ENCODE measurements around the gene PKN1. TPM values are rescaled to one million over a fixed set of nuclear protein-coding genes. Genes with fewer than 3 reads are reported as not detected.

PKN1 gene
- total RNA-seq, 1 donor = 118 TPM

DNA sequence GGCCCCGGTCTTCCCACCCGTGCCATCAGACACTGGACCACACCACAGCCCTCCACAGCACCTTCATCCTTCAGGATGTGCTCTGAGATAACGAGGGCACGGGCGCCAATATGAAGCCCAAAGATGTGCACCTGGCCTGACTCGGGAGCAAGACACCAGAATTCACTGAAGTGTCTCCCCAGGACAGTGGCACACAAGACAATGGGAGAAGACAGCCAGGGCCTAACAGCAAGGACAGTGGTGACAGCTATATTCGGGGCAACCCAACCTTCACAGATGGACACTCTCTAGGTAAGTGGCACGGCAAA lies 21.2 kb upstream of the PKN1 start:
- Histone ChIP-seq H3K4me1 (ENCODE audit: insufficient read depth, low read length) (peaks cover 67% of the 10 kb centered on the region), H3K27me3 (ENCODE audit: insufficient read depth, low read length) (no peaks in the 10 kb centered on the region)

DNA sequence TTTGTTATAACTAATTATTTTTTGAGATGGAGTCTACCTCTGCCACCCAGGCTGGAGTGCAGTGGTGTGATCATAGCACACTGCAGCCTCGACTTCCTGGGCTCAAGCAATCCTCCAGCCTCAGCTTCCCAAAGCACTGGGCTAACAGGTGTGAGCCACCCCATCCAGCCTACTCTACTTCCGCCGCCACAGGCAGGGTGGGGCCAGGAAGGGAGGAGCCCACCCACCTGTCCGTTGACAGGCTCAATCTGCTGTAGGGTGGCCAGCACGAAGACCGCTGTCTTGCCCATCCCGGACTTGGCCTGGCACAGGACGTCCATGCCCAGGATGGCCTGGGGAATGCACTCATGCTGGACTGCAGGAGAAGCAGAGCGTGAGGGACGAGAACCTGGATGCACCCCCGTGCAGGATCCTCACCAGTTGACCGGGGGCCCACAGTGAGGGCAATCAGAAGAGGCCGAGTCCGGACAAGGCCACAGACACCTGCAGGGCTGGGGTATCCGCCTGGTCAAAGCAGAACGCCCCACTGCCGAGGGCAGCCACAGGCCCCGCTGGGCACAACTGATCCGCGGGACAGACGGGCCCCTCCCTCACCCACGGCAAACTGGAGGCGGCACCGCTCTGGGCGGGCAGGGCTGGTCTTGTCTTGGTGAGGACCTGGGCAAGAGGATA lies 20.6 kb upstream of the PKN1 start:
- H3K27me3 ChIP-seq (ENCODE audit: insufficient read depth, low read length) = no peaks in the 10 kb centered on the region
- no peaks in the 10 kb centered on the region for H3K9me3 ChIP-seq (ENCODE audit: low read depth, low read length)
- no peak overlapping the region for H3K4me3 ChIP-seq (ENCODE audit: low read length)
- H3K4me1 ChIP-seq (ENCODE audit: insufficient read depth, low read length) = peaks cover 72% of the 10 kb centered on the region

More for the DNA sequence above, 21.2 kb upstream of the PKN1 start:
- Histone ChIP-seq H3K4me3 (ENCODE audit: low read length) (no peak overlapping the region), H3K9me3 (ENCODE audit: low read depth, low read length) (no peaks in the 10 kb centered on the region)

DNA sequence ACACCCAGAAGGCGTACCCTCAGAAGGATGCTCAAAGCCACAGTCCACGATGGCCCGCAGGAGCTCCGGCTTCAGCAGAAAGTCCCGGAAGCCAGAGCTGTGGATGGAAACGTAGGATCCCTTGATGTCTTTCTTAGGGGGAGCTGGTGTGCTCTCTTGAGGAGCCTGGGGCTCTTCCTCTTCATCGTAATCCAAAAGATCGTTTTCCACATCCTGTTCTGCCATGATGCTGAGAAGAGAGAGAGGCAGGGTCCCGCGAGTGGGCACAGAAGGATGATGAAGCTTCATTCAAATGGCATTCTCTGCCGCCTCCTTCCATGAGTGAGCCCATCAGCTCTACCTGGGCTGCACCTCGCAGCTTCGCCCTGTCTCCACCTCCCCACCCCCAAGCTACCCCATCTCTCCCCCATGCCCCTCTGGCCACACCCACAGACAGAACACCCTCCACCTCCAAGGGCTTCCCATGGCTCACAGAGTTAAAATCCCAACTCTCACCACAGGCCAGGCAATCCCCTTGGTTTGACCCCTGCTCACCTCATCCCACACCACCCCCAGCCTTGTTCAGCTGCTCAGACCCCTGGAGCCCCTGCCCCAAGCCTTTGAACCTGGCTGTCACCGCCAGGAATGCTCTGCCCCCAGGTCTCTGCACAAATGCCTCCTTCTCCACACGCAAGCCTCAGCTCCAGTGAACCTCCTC lies 20.0 kb upstream of the PKN1 start:
- Histone ChIP-seq H3K4me1 (ENCODE audit: insufficient read depth, low read length) (peaks cover 79% of the 10 kb centered on the region), H3K27me3 (ENCODE audit: insufficient read depth, low read length) (no peaks in the 10 kb centered on the region), H3K9me3 (ENCODE audit: low read depth, low read length) (no peaks in the 10 kb centered on the region), H3K4me3 (ENCODE audit: low read length) (no peak overlapping the region)

DNA sequence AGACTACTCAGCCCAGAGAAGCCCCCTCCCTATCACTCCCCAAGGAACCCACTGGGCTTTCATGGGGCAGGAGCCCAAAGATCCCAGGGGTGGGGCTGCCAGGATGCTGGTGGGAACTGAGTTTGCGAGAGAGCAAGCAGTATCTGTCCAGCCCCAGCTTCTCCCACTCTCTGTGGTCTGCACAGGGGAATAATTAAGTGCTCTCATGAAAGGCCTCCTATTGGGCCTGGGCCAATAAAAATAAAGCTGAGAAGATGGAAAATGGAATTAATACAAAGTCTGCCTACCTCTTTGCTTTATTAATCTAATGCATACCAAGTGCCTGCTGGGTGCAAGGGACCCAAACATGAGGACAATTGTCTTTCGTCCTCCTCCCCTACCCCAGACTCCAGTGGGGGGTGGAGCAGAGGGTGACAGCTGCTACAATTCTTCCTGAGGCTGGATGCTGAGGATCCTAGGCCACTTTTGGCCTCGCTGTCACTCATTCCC lies 19.4 kb upstream of the PKN1 start:
- peaks cover 84% of the 10 kb centered on the region for H3K4me1 ChIP-seq (ENCODE audit: insufficient read depth, low read length)

DNA sequence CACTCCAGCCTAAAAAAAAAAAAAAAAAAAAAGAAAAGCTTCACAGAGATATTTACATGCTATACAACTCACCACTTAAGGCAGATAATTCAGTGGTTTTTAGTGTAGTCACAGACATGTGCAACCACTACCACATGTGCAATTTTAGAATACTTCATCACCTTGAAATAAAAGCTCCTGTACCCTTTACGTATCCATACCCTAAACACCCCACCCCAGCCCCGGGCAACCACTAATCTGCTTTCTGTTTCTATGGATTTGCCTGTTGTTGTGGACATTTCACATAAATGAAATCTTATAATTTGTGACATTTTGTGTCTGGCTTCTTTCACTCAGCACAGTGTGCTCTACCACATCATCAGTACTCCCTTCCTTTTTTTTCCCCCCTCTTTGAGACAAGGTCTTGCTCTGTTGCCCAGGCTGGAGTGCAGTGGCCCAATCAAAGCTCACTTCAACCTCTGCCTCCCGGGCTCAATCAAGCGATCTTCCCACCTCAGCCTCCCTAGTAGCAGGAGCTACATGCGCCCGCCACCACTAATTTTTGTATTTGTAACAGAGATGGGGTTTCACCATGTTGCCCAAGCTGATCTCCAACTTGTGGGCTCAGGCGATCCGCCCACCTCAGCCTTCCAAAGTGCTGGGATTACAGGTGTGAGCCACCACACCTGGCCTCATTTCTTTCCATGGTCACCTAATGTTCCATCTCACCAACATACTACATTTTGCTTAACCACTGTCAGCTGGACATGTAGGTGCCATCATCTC lies 18.0 kb upstream of the PKN1 start:
- Histone ChIP-seq H3K4me1 (ENCODE audit: insufficient read depth, low read length) (peaks cover 79% of the 10 kb centered on the region), H3K4me3 (ENCODE audit: low read length) (no peak overlapping the region), H3K9me3 (ENCODE audit: low read depth, low read length) (no peaks in the 10 kb centered on the region), H3K27me3 (ENCODE audit: insufficient read depth, low read length) (no peaks in the 10 kb centered on the region)

More for the DNA sequence above, 19.4 kb upstream of the PKN1 start:
- no peaks in the 10 kb centered on the region for H3K9me3 ChIP-seq (ENCODE audit: low read depth, low read length)
- H3K27me3 ChIP-seq (ENCODE audit: insufficient read depth, low read length) = no peaks in the 10 kb centered on the region
- no peak overlapping the region for H3K4me3 ChIP-seq (ENCODE audit: low read length)

DNA sequence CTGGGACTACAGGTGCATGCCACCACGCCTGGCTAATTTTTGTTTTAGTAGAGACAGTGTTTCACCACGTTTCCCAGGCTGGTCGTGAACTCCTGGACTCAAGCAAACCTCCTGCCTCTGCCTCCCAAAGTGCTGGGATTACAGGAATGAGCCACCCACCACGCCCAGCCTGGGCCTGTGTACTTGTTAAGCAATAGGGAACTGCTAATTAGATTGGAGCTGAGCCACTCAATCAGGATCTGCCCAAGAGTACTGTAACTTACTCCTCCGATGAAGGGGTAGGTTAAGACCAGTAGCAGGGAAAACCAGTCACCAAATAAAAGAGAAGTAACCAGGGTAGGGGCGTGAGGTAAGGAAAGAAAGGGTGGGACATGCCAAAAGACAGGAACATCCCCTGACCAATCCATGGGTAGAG lies 16.3 kb upstream of the PKN1 start:
- Histone ChIP-seq H3K27me3 (ENCODE audit: insufficient read depth, low read length) (no peaks in the 10 kb centered on the region), H3K4me3 (ENCODE audit: low read length) (no peak overlapping the region), H3K4me1 (ENCODE audit: insufficient read depth, low read length) (peaks cover 70% of the 10 kb centered on the region), H3K9me3 (ENCODE audit: low read depth, low read length) (no peaks in the 10 kb centered on the region)

DNA sequence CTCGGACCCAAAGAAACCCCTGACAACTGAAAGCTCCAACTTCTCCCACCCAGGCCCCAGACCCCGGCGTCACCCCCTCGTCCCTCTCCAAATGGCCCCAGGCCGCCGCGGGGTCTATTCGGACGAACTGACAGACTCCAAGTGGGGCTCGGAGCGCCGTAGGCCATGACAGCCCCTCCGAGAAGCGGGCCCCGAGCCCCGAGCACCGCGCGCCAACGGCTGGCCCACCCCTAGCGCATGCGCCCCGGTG lies 14.3 kb upstream of the PKN1 start:
- Histone ChIP-seq H3K4me1 (ENCODE audit: insufficient read depth, low read length) (peaks cover 56% of the 10 kb centered on the region), H3K9me3 (ENCODE audit: low read depth, low read length) (no peaks in the 10 kb centered on the region), H3K27me3 (ENCODE audit: insufficient read depth, low read length) (no peaks in the 10 kb centered on the region), H3K4me3 (ENCODE audit: low read length) (peak overlapping the region; percentile 94)

DNA sequence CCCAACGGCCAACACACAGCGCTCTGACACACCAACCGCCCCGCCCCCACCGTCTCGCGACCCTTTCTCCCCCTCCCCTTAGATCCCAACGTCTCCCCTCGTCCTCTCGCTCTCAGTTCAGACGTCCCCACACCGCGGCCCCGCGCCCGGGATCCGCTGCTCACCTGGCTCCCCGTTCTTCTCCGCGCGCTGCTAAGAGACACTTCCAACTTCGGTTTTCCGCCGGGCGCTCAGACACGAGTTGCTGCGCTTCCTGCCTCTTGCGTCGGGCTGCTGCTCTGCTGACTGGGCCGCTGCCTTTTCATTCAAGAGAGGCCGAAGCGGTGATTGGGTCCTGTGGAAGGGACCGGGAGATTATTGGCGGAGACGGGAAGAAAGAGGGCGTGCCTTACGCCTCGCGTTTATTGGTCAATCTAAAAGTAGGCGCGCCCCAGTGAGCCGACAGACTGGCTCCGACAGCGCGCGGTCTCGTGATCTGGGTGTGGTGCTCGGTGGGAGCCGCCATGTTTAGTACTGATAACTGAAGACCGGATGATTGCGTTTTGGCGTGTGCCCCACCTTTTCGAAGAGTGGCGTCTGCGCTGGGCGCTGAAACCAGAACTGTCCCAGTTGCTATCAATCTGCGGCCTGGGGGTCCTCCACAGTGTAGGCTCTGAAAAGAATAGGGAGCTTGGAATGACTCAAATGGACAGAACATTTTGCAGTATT lies 13.8 kb upstream of the PKN1 start, which contains the start of gene DDX39A:
Gene DDX39A (minus strand): TSS at position 236 of the 708 bp plus-strand sequence. CDS start 6,121 bp downstream, outside the sequence.
- H3K4me3 ChIP-seq (ENCODE audit: low read length) = peak within 1 kb of the TSS; percentile 94
- no peaks in the 10 kb centered on the region for H3K27me3 ChIP-seq (ENCODE audit: insufficient read depth, low read length)
- H3K9me3 ChIP-seq (ENCODE audit: low read depth, low read length) = no peaks in the 10 kb centered on the region
- H3K4me1 ChIP-seq (ENCODE audit: insufficient read depth, low read length) = peaks cover 53% of the 10 kb centered on the region

DNA sequence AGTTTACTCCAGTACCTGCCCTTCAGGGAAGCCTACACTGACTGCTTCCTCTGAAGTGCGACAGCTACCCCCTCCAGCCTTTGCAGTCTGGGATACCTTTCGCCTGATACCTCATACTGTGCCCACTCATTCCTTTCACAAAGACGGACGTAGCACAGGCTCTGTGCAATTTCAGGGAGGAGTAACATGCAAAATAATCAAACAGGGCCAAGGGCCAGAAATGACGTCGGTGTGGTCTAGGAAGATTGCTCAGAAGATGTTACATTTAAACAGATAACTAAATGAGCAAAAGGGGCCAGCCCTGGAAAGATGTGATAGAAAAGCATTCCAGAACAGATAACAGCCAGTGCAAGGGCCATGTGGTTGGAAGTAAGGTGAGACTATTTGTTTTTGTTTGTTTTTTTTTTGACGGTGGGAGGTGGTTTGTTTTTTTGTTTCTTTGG lies 7.4 kb upstream of the PKN1 start:
- Histone ChIP-seq H3K27me3 (ENCODE audit: insufficient read depth, low read length) (no peaks in the 10 kb centered on the region), H3K4me1 (ENCODE audit: insufficient read depth, low read length) (peaks cover 5% of the 10 kb centered on the region), H3K9me3 (ENCODE audit: low read depth, low read length) (no peaks in the 10 kb centered on the region), H3K4me3 (ENCODE audit: low read length) (no peak overlapping the region)

DNA sequence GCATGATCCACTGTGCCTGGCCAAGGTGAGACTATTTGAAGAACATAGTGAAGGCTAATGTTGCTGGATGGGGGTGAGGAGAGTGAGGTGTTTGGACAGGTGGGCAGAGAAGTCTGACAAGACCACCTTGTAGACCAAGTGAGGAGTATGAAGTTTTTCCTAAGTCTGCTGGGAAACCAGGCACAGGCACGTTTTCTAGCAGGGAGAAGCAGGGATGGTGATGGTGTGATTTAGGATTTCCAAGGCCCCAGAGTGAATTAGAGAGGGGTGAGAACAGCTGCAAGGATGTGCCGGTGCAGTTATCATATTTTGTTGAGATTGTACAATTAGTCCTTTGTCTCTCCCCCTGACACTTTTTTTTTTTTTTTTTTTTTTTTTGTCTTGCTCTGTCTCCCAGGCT lies 5.6 kb upstream of the PKN1 start:
- H3K4me1 ChIP-seq (ENCODE audit: insufficient read depth, low read length) = peaks cover 14% of the 10 kb centered on the region
- no peaks in the 10 kb centered on the region for H3K9me3 ChIP-seq (ENCODE audit: low read depth, low read length)
- H3K4me3 ChIP-seq (ENCODE audit: low read length) = no peak overlapping the region
- no peaks in the 10 kb centered on the region for H3K27me3 ChIP-seq (ENCODE audit: insufficient read depth, low read length)

DNA sequence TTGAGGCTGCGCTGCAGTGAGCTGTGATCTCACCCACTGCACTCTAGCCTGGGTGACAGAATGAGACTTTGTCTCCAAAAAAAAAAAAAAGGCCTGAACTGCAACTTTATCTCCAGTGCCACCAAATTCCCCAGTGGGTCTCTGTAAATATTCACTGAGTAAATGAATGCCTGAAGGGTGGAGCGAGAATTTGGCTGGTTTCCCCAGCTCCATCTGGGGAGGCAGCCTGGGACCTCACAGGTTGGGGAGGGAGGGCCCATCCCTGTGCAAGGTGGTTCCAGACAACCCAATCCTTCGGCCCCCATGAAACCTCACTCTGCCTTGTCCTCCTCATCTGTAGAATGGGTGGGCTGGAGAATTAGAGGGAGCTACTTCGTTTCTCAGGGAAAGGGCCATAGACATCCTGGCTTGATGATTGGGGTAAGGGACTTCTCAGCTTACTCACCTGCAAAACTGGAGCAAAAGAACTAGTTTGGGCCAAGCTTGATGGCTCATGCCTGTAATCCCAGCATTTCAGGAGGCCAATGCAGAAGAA lies 4.2 kb upstream of the PKN1 start:
- Histone ChIP-seq H3K9me3 (ENCODE audit: low read depth, low read length) (no peaks in the 10 kb centered on the region), H3K4me1 (ENCODE audit: insufficient read depth, low read length) (peaks cover 18% of the 10 kb centered on the region), H3K4me3 (ENCODE audit: low read length) (no peak overlapping the region), H3K27me3 (ENCODE audit: insufficient read depth, low read length) (no peaks in the 10 kb centered on the region)

DNA sequence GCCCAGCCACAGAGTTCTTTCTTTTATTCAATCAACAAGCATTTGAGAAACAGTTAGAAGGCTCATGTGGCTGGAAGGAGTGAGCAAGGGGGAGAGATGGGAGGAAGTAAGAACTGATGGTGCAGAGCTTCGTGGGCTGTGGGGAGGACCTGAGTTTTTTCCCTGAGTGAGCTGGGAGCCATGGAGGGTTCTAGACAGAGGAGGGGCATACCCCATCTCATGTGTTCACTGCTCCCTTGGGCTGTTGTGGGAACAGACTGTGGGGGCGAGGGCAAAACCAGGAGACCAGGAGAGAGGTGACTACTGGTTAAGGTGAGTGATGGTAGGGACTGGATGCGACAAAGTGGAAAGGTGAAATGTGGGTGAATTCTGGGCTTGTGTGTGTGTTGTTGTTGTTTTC lies 2.4 kb upstream of the PKN1 start:
- no peaks in the 10 kb centered on the region for H3K9me3 ChIP-seq (ENCODE audit: low read depth, low read length)
- H3K4me1 ChIP-seq (ENCODE audit: insufficient read depth, low read length) = peaks cover 35% of the 10 kb centered on the region
- H3K27me3 ChIP-seq (ENCODE audit: insufficient read depth, low read length) = no peaks in the 10 kb centered on the region
- no peak overlapping the region for H3K4me3 ChIP-seq (ENCODE audit: low read length)

DNA sequence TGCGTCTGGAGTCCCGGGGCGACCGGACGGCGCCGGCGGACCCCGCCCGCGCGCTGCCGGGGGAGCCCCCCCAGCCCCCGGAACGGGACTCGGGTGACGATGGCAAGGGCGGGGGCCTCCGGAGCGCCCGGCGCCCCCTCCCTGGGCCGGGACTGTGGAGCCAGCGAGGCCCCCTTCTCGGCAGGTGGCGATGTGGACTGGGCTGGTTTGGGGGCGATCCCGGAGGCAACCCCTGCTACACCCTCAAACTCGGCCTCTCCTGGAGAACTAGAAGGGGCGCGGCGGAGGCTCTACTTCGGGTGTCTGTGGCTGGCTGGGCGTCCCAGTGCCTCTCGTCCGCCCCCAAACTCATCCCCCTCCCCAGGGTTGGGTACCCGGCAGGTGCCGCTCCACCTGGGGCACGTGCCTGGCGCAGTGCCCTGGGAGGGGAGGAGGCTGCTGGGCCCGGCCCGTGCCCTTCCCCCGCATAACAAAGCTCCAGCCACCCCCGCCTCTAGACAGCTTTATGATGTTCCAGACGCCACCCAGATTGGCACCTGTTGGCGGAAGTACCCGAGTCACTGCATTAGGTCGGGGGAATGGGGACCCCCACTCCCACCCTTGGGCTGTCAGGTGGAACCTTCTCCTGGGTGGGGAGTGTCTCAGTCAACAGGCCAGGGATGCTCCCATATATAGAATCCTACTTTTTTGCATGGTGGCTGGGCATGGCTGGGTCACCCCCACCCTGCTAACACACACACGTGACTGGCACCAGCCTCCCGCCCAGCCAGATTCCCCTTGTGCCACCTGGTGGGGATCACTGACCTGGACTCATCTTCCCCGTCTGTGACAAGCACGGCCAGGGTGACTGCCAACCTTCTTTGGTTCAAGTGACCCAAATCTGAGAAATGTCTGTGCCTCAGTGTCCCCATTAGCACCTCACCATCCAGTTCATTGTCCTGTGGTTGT lies 722 bp downstream of the PKN1 start:
- H3K9me3 ChIP-seq (ENCODE audit: low read depth, low read length) = no peaks in the 10 kb centered on the region
- peaks cover 58% of the 10 kb centered on the region for H3K4me1 ChIP-seq (ENCODE audit: insufficient read depth, low read length)
- H3K4me3 ChIP-seq (ENCODE audit: low read length) = peak overlapping the region; percentile 66
- no peaks in the 10 kb centered on the region for H3K27me3 ChIP-seq (ENCODE audit: insufficient read depth, low read length)

Measured in mononuclear cell (primary cell).